DLD1 (cell line): ENCODE results near the gene ORC2.

Experiments used
- in situ Hi-C: cut with HindIII; loops from 2 replicates; pipeline ENCODE4 v1.10.0; 2017; ENCODE audit warnings: low sequenced_read_pairs

Gene ORC2

DNA sequence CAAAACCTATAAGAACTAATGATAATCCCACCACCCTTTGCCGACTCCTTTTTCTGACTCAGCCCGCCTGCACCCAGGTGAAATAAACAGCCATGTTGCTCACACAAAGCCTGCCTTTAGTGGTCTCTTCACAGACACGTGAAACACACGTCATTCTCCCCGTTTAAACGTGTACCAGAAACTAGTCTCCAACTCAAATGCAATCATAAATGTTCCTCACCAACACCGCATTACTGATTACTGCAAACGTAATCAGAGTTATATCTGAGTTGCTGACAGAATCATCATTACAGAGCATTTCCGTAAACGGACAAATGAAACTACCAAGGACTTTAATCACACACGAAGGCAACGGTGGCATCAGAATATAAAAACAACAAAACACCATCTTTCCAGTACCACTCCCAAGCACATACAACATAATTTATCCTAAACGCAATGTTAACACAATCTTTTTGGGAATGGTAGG lies 100.9 kb downstream of the ORC2 start:
- in situ Hi-C loops = no loop called here

DNA sequence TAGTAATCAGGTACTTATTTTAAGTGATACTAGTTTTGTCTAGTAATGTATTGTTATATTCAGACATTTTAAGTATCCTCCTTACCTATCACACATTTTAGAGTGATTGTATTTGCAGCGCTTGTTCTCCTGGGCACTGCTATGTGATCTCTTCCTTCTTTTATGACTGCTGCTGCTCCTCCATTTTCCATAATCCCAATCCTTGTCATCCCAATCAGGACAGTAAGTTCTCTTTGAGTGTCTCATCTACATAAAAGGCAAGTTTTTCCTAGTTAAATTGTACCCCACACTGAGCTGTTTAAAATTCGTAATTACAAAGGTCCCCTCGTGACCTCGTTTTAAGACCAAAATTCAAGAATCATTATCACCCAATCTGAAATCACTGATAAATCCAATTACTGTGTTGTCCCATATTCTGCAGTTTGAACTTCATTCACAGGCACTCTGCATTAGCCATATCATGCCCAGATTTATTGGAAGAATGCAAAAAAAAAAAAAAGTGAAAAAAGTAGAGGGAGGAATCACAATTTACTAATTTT lies 101.8 kb downstream of the ORC2 start:
- in situ Hi-C loops = no loop called here

DNA sequence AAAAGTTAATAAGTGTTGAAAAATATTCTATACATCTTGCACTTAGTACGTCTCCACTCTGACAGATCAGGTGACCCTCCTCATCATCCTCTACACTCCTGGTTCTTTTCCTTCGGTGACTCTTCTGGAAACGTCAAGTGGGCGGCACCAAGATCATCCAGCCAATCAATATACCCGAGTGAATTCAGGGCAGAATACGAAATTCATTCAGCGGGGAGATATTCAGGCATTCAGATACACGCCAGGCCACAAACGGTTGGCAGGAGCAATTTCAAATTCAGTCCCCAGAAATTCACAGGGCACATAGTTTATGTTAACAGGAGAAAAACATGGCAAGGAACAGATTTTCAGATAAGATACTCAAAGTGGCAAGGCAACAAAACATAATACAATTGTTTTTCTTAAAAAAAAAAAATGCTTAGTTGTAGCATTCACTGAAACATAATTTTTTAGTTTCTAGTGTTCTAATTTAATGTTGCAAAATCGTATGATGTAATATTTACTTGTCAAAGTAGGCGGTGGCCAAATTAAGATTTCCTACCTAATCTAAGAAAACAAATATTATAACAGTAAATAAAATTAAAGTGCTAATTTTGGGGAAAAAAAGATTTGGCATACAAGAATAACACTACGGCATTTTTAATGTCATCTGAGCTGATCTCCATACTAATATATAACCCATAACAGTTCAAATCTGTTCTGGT lies 103.2 kb downstream of the ORC2 start:
- in situ Hi-C loops = no loop called here
